CD4-positive, alpha-beta T cell treated with Interleukin-6 for 4 hours (primary cell): ENCODE data around the gene MAGEB1.

ENCODE experiments used
- DNase-seq: peaks from one replicate; pipeline ENCODE4 v3.0.0-alpha.2; 2020; ENCODE audit warnings: mixed read lengths

MAGEB1 gene, protein sequence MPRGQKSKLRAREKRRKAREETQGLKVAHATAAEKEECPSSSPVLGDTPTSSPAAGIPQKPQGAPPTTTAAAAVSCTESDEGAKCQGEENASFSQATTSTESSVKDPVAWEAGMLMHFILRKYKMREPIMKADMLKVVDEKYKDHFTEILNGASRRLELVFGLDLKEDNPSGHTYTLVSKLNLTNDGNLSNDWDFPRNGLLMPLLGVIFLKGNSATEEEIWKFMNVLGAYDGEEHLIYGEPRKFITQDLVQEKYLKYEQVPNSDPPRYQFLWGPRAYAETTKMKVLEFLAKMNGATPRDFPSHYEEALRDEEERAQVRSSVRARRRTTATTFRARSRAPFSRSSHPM

DNA sequence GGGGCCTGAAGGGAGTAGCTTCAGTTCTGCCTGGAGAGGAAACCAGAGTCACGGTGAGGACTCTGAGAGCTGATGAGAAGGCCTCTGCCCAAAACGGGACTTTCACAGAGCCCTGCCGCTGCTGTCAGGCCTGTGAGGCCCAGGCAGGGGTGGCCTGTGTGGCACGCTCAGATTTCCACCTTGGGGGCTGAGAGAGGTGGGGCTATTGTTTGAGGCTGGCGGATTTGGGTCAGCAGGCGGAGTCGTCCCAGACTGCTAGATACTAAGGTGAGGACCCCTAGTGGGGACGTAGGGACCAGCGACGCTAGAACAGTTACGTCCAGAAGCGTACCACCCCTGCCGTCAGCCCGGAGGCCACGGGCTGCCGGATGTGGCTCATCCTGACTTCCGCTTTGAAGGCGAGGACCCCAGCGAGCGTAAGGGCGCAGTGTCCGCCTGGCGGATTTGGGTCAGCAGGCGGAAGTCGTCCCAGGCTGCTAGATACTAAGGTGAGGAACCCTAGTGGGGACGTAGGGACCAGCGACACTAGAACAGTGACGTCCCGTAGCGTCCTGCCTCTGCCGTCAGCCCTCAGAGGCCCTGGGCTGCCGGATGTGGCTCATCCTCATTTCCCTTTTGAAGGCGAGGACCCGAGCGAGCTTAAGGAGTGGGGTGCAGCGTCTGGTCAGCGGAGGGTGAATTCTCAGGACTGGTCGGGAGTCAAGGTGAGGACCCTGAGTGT is at the start of gene MAGEB1:
MAGEB1 (plus strand) TSS at position 378 of the 721 bp plus-strand sequence. CDS start 3,348 bp downstream, outside the sequence.
- DNase-seq: no peak

DNA sequence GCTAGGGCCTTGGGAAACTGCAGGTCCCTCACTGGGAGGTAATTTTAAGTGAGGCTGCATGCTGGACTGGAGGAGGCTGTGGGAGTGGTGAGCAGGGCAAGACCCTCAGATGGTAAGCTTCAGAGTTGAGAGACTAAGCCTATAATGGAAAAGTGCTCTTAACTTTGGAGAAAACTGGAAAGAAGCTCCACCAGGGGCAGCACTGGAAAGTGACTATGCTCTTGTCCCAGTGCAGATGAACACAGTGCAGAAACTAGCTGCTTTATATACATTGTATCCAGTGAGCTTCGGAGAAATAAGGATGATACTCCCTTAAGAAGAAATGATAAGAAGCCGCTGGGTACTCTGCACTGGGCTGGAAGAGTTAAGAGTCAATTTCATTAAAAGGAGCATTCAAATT is 34.8 kb upstream of the MAGEB1 start:
- no peak for DNase-seq

DNA sequence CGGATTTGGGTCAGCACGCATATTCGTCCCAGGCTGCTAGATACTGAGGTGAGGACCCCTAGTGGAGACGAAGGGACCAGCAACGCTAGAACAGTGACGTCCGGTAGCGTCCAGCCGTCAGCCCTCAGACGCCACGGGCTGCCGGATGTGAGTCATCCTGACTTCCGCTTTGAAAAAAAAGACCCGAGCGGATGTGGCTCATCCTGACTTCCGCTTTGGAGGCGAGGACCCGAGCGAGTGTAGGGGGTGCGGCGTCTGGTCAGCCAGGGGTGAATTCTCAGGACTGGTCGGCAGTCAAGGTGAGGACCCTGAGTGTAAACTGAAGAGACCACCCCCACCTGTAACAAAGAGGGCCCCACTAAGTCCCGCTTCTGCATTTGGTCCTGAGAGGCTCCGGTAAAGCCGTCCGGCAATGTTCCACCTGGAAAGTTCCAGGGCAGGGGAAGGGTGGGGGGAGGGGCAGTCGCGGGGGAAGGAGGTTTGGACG is 31.5 kb upstream of the MAGEB1 start, which contains the start of gene MAGEB2:
MAGEB2 (plus strand) TSS at position 207 of the 487 bp plus-strand sequence. CDS start 3,018 bp downstream, outside the sequence.
- no peak for DNase-seq

DNA sequence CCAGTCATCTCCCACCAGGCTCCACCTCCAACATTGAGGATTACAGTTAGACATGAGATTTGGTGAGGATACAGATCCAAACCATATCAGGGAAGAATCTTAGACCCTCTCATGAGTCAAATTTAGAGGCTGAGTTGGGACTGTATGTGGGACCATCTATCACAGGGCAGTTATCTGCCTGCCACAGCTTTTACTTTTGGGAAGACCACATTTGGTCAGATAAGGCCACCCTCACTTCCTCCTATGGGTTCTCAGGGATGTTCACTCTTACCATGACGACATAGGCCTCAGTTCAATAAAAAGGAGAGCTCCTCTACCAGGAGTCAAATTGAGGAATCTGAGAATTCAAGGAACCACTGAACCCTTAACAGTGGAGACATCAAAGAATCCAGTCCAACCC is 29.5 kb upstream of the MAGEB1 start:
- DNase-seq: no peak

DNA sequence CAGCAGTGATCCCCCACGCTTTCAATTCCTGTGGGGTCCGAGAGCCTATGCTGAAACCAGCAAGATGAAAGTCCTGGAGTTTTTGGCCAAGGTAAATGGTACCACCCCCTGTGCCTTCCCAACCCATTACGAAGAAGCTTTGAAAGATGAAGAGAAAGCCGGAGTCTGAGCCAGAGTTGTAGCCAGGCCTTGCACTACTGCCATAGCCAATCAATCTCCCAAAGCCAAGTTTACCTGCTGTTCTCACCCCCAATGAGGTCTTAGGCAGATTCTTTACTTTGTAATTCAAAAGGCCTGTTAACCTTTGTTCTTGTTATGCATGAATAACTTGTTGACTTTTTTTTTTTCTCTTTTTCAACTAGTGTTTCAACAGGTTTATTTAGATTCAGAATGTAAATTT is 27.6 kb upstream of the MAGEB1 start:
- DNase-seq: no peak

DNA sequence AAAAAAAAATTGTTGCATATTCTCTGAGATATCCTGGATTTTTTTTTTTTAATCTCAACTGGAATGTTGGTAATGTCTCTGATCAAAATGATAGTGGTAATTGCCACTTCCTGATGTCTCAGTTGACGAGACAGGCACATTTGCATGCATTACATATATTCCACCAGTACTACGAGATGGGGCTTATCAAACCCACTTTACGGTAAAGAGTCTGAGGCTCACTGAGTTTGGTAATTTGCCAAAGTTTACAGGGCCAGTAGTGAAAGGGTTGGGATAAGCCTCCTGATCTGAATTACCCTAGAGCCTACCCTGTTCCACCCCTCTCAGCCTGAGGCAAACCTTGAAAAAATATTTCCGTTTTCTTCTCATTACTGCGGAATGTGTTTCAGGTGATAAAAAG is 26.3 kb upstream of the MAGEB1 start:
- DNase-seq: no peak

DNA sequence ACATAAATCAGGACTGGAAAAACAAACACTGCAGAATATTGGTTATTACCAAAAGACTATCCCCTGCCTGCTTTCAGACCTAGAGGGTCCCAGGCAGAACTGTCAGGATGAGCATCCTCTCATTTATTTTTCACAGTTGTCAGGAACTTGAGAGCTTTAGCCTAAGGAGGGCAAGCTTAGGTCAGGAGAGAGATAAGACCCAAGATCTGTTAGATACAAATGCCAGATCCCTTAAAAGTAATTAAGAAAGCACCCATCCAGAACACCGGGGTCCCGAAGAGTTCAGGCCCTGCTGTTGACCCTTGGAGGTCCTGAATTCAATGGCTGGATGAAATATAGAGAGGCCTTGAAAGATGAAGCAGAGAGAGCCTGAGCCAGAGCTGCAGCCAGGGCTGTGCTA is 22.4 kb upstream of the MAGEB1 start:
- no peak for DNase-seq

DNA sequence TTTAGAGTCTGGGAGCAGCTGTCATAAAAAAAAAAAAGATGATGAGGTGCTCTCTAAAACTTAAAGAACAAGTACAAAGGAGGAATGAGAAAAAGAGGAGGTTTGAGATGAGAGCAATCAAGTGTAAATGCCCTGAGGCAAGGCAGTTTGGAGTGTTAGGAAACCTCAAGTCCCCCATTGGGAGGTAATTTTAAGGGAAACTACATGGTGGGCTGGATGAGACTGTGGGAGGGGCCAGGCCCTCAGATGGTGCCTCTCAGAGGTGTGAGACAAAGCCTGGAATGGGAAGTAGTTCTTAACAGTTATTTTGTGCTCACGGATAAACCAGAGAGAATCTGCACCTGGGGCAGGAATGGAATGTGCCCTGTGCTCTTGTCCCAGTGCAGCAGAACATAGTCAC is 18.4 kb upstream of the MAGEB1 start:
- DNase-seq: no peak

DNA sequence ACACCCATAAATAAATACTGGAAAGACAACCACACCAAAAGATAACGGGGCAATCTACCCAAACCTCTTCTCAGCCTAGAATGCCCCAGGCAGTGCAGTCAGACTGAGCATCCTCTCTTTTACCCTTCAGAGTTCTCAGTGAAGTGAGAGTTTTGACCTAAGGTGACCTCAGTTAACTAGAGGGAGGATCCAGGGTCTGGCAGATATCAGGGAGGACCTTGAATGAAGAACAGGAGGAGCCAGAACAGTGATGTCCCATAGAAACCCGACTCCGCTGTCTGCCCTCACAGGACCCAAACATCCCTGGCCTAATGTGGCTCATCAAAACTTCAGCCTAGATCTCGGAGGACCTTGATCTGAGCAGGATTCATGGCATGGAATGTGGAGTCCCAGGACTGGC is 16.6 kb upstream of the MAGEB1 start, which contains the start of gene MAGEB3:
MAGEB3 (plus strand) TSS at position 263 of the 400 bp plus-strand sequence. CDS start 5,268 bp downstream, outside the sequence.
- DNase-seq: no peak

DNA sequence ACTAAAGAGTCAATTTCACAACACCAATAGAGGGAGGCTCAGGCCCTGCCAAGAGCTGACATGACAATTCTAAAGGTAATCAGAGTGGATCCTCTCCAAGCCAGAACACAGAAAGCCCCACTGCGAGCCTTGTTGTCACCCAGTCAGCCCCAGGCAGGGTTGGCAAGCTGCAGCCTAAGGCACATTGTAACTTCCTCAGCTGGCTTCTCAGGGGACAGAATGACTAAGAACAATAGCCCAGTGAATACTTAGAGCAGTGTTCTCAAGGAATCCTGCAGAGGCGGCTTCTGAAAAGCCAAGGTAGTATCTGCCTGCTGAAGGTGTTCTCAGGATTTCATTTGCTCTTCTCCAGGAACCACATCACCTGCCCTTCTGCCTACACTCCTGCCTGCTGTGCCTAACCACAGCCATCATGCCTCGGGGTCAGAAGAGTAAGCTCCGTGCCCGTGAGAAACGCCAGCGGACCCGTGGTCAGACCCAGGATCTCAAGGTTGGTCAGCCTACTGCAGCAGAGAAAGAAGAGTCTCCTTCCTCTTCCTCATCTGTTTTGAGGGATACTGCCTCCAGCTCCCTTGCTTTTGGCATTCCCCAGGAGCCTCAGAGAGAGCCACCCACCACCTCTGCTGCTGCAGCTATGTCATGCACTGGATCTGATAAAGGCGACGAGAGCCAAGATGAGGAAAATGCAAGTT is 5.1 kb upstream of the MAGEB1 start, which contains the start of gene MAGEB4:
MAGEB4 (plus strand) TSS at position 277 of the 692 bp plus-strand sequence; CDS start at position 413, 136 bp downstream.
- DNase-seq: no peak

DNA sequence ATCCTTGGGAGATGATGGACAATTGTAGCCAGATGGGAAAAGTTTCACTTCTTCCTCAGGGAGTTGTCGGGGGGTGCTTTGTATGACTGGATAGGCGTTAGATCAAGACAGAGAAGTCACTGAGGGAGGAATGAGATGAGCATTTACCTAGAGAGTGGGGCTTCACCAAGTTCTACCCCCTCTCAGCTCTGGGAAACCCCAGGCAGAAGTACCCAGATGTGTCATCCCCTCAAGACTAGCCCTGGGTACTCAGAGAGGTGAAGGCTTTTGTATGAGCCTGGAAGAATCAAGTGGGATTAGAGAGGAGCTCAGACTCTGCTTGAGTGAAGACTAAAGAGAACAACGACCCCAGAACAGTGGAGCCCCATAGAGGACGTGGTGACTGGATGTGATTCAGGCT is 1.9 kb downstream of the MAGEB1 start:
- no peak for DNase-seq

DNA sequence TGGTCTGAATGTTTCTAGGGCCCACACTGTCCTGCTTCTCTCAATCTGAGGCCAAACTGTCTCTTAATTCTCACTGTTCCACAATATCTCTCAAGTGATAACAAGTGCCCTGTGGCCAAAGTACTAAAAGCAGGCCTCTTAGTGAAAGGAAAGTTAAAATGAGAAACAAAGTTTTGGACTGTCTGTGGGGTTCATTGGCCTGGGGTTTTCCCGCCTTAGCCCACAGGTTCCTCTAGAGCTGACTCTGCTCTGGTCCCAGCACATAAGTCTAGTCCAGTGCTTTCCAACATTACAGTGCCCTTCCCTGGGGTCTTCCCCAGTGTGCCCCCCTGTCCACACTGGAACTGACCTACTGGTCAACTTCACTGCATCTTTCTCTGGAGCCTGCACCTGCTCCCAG is 6.3 kb downstream of the MAGEB1 start:
- no peak for DNase-seq

DNA sequence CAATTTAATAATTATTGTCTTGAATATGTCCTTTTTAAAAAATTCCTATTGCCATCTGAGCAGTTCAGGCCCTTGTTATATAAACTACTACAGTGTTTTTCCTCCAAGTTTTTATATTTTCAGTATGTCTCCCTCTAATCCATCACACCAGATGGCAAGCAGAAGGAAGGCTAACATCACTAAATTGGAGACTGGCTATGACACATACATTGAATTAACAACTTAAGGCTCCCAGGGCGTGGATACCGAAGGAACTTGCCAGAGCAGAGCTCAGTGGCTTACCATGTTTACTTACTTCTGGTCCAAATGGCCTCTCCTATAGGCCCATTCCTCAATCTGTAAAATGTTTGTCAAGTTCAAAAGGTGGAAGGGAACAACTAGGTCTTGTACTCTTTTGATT is 13.0 kb downstream of the MAGEB1 start:
- no peak for DNase-seq

DNA sequence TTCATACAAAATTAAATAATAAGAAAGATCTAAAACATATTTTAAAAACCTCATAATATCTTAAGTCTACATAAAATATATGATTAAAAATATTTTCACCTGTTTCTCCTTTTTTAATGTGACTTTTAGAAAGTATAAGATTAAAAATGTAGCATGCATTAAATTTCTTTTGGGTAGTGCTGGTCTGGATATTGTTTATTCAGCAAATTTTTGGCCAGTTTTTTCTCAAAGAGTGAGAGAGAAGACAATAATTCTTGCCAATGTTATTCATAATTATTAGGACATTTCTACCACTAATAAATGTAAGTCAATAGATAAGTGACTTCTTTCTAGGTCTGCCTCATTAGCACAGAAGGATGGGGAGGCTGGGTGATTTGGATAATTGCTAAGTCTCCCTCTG is 14.1 kb downstream of the MAGEB1 start:
- DNase-seq: no peak

DNA sequence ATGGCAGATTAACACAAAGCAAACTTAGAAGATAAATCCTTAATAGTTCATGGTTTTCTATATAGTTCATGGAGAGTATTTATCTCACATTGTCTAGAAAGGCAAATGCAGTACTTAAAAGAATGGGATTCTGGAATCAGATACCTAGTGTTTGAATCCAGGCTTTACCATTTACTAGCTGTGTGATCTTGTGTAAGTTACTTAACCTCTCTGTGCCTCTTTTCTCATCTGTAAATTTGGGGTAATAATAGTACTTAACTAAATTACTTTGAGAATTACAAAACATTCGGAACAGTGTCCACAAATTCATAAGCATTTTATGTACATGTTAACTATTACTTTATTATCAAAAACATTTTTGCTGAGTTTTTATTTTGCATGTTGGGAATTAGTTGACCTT is 15.8 kb downstream of the MAGEB1 start:
- no peak for DNase-seq

DNA sequence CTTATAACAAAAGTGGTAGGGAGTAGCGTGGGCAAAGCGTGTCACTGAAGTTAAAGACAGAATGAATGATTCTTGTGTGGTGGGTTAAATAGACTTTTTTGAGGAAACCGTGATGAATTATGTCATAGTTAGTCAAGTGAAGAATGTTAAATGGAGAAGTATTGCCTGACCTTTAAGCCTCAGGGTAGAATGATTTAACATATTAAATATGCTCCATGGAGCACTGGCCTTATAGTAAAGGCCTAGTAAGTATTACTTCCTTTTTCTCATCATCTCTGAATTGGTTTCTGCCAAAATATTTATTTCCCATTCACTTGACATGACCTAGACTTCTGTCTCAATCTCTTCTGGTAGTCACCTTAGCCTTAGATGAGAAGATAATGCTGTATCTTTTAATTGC is 23.7 kb downstream of the MAGEB1 start:
- no peak for DNase-seq

DNA sequence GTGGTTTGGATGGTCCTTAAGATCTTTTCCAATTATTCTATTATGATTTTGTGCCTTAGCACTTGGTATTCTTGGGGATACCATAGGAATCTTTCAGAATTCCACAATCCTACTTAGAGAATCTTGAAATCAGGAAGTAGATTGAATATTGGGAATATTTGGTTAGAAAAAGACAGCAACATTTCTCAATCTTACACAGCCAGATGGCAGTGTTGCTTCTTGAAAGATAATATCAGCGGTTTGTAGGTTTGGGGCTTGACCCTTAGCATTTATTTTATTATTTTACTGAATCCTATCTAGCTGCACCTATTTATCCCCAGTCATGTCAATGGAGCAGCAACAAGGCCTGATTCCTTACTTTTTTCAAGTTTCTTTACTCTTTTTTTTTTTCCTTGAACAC is 28.6 kb downstream of the MAGEB1 start:
- no peak for DNase-seq

DNA sequence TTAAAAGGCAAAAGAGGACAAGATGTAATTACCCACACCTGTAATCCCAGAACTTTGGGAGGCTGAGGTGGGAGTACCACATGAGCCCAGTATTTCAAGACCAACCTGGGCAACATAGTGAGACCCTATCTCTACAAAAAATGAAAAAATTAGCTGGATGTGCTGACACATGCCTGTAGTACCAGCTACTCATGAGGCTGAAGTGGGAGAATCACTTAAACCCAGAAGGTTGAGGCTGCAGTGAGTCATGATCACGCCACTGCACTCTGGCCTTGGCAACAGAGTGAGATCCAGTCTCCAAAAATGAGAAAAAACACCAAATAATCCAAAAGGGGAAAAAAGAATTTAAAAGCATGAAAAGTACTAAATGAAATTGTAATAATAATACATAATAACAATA is 31.4 kb downstream of the MAGEB1 start:
- DNase-seq: no peak

DNA sequence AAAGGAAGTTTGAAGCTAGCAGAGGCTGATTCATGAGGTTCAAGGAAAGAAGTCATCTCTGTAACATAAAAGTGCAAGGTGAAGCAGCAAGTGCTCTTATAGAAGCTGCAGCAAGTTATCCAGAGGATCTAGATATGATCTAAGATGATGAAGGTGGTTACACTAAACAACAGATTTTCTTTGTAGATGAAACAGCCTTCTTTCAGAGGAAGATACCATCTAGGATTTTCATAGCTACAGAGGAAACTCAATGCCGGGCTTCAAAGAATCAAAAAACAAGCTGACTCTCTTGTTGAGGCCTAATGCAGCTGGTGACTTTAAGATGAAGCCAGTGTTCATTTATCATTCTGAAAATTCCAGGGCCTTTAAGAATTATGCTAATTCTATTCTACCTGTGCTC is 33.5 kb downstream of the MAGEB1 start:
- DNase-seq: no peak

DNA sequence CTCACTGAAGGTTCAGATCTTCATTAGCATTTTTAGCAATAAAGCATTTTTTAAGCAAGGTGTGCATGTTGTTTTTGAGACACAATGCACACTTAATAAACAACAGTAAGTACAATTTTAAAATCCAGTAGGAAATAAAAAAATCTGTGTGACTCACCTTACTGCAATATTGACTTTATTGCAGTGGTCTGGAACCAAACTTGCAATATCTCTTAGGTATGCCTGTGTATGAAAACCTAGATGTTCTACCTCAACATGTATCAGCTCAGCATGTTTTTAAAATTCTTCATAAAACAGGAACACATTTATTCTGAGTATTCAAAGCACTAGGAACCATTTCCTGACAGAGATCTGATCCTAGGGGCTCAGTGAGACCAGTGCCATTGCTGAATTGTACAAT is 35.6 kb downstream of the MAGEB1 start:
- no peak for DNase-seq

DNA sequence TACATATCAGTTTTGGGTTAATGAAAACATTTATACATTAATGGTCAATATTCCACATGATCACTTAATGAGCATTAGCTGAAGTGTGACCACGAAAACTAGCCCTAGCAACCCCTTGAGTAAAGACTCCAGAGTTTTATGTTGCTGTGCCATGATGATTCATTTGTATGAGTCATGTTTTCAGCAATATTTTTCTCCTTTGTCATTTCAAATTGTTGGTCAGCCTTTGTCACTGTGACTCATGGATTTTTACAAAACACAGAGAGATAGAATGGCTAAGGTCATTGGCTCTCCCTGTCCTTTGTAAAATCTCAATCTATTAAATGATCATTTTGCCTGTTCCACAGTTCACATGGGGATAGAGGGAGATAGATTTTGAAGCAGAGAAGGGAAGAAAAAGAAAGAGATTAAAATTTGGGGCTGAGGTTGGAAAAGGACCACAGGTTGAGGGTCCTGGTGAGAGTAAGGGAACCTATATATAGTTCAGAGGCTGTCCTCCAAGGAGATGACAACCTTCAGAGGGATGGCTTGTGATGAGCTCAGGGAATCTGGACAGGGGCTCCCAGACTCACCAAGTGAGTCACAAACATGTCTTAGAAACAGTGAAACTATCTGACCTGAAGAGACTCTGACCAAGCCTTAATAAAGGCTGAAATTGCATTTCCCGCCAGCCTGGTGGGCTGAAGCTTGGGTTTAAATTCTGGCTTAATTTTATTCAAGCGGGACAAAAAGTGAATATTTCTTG is 36.7 kb downstream of the MAGEB1 start:
- no peak for DNase-seq

DNA sequence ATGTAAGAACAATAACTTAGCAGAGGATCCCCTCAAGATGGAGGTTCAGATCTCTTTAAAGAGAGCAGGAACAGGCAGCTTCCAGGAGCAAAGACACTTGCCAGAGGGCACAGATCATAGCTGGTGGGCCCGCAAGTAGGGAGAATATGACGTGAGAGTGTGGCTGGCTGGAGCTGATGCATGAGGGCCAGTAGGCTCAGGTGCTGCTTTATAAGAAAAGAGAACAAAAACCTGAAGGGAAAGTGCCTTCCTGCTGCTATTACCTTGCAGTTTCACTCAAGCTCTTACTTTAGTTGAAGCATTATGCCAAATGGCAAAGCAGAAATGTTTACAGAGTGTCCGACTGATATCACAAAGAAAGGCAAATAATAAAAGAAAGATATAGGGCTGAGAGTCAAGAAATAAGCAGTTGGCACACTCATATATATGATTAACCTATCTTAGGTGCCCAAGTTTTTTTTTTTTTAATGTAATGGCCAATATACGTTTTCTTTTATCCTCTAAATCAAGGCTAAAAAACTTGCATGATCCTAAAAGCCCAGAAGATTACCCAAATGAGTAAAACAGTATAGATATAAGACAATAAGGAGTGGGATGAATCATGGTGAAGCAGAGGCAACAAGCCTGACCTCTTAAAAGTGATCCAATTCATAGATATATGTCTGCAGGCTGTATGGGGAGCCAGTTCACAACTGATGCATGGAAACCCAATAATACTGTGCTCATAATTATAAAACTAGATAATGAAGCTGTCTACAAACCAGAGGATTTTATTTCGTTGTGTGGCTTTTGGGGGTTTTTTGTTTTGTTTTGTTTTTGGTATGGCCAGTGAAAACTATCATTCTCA is 49.7 kb downstream of the MAGEB1 start:
- no peak for DNase-seq
